Spleen (tissue), 7 donors: ENCODE measurements around the gene BASP1.

Experiments used
- POLR2A ChIP-seq, 3 donors: fragments of 450-650 bp; IDR thresholded peaks; one replicate each; pipeline ENCODE4 v1.5.1; 2017; ENCODE audit warnings: antibody characterized with exemption in 3 of 3, mild to moderate bottlenecking in 1 of 3
- POLR2AphosphoS5 ChIP-seq, 3 donors: sonication (generic); formaldehyde crosslinking; IDR thresholded peaks; one replicate each; pipeline ENCODE4 v1.5.1; 2017; ENCODE audit warnings: antibody characterized with exemption in 3 of 3
- TF ChIP-seq, protein P1 (sequence below), 11 experiments: fragments of 200-600 bp in 7 of 11; fragments of 450-650 bp in 4 of 11; sonication (generic) in 4 of 11; IDR thresholded peaks in 8 of 11; conservative IDR thresholded peaks in 3 of 11; 1 replicate in 7 of 11; 2 replicates in 4 of 11; pipeline versions ENCODE4 v1.4.0 to v1.8.0; 2016 to 2021; ENCODE audit warnings: antibody characterized with exemption in 11 of 11, inconsistent platforms in 4 of 11, mild to moderate bottlenecking in 1 of 11
- donor health status: DM: no; HTN: no; CAD: no; lungs with moderate emphysema.
- donor health status: DM: no; HTN: no; CAD: no.
- donor health status: DM: no; HTN: no; CAD: no.

DNA sequence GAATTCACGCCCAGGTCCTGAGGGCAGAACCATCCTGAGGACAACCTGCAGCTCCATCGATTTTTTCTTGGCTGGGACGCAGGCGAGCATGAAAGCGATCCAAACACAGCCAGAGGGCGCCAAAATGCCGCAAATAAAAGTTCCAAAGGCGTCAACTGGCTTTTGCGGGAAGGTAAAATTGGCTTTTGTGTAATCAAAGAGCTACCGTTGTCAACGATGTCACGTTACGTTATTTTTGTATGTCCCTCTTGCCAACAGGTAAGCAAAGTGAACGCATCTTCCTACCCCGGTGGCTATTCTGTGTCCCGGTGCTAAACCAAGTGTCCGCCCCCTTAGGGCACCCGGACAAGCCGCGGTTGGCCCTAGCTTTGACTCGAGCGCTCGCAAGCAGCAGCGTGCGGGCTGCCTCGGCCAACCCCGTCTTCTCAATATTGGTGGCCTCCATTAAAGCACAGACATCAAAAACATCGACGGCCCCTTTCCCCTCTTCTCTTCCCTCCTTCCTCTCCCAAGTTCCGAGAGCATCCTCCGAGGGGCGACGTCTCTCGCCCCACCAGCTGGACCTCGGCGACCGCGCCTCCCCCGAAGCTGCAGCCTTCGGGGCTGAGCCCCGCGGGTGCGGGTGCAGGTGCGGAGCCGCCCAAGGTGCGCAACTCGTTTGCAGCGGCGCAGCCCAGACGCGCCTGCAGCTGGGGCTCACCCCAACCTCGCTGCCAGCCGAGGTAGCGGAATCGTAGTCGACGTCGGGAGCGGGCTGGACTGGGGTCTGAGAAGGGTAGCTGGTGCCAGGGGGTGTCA, 1.1 kb upstream of the BASP1 start:
- TF ChIP-seq, protein P1, sequence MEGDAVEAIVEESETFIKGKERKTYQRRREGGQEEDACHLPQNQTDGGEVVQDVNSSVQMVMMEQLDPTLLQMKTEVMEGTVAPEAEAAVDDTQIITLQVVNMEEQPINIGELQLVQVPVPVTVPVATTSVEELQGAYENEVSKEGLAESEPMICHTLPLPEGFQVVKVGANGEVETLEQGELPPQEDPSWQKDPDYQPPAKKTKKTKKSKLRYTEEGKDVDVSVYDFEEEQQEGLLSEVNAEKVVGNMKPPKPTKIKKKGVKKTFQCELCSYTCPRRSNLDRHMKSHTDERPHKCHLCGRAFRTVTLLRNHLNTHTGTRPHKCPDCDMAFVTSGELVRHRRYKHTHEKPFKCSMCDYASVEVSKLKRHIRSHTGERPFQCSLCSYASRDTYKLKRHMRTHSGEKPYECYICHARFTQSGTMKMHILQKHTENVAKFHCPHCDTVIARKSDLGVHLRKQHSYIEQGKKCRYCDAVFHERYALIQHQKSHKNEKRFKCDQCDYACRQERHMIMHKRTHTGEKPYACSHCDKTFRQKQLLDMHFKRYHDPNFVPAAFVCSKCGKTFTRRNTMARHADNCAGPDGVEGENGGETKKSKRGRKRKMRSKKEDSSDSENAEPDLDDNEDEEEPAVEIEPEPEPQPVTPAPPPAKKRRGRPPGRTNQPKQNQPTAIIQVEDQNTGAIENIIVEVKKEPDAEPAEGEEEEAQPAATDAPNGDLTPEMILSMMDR (IDR thresholded peaks at IDR 0.05 in 8 of 11, conservative IDR thresholded peaks at IDR 0.05 in 3 of 11) = peak; percentile 67 to 90 (median 82)
- TF ChIP-seq POLR2A (IDR thresholded peaks at IDR 0.05) (no peak), POLR2AphosphoS5 (IDR thresholded peaks at IDR 0.05) (peak; percentile 41 to 62 (median 42))
